Testis (tissue), 2 donors: ENCODE data around the gene CHRM4.

ENCODE experiments used
- POLR2A ChIP-seq: fragments of 450-650 bp; IDR thresholded peaks from one replicate; pipeline ENCODE4 v1.6.1; 2017; ENCODE audit warnings: antibody characterized with exemption, mild to moderate bottlenecking, moderate library complexity
- TF ChIP-seq, protein P1 (sequence below), 3 experiments: fragments of 450-650 bp in 2 of 3; fragments of 200-600 bp in 1 of 3; sonication (generic) in 1 of 3; IDR thresholded peaks; one replicate each; pipeline ENCODE4 v1.5.1; 2016 to 2019; ENCODE audit warnings: antibody characterized with exemption in 3 of 3, mild to moderate bottlenecking in 2 of 3, moderate library complexity in 1 of 3

- TF ChIP-seq, protein P1, sequence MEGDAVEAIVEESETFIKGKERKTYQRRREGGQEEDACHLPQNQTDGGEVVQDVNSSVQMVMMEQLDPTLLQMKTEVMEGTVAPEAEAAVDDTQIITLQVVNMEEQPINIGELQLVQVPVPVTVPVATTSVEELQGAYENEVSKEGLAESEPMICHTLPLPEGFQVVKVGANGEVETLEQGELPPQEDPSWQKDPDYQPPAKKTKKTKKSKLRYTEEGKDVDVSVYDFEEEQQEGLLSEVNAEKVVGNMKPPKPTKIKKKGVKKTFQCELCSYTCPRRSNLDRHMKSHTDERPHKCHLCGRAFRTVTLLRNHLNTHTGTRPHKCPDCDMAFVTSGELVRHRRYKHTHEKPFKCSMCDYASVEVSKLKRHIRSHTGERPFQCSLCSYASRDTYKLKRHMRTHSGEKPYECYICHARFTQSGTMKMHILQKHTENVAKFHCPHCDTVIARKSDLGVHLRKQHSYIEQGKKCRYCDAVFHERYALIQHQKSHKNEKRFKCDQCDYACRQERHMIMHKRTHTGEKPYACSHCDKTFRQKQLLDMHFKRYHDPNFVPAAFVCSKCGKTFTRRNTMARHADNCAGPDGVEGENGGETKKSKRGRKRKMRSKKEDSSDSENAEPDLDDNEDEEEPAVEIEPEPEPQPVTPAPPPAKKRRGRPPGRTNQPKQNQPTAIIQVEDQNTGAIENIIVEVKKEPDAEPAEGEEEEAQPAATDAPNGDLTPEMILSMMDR (IDR thresholded peaks at IDR 0.05): peak; percentile 63 to 82 (median 76)
- TF ChIP-seq POLR2A: no peak
These were observed 1.9 kb downstream of the CHRM4 start for GRCh38 chr11:46389450-46390330.
